ENCODE measurements around the gene KCNE1. TPM values are rescaled to one million over a fixed set of nuclear protein-coding genes. Genes with fewer than 3 reads are reported as not detected.

KCNE1 gene
- under 0.01 TPM in 1 of 2 replicates, not detected in the other for total RNA-seq

DNA sequence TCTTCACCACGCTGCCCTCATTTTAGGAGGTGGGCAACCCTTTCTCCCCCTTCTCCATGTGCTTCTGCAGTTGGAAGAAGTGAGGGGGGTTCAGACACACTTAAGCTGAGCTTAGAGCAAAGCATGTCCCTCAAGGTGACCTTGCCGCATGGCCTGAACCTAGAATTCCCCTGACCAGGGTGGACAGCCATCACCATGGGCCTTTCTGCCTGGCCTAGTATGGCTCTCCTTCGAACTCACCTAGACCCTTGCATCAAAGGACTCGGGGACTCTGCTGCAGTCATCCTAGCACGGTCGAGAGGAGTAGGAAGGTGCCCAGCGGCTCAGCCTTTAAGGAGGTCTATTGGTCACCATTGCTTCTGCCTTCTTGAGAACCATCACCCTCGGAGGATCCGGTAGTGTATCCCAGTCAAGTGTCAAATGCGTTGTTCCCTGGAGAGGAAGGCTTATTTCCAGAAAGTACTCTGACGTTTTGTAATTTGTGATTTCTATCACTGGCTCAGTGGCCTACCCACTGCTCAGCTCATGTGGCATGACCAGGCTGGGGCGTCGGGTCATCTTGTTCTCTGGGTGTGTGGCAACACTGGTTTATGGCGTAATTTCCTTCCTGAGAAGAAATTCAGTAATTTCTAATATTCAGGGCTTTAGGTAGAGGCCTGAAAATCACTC is at the start of gene KCNE1:
TSS of gene KCNE1 (minus strand) at position 424 of the 669 bp plus-strand sequence. CDS start 62,576 bp downstream, outside the sequence.

DNA sequence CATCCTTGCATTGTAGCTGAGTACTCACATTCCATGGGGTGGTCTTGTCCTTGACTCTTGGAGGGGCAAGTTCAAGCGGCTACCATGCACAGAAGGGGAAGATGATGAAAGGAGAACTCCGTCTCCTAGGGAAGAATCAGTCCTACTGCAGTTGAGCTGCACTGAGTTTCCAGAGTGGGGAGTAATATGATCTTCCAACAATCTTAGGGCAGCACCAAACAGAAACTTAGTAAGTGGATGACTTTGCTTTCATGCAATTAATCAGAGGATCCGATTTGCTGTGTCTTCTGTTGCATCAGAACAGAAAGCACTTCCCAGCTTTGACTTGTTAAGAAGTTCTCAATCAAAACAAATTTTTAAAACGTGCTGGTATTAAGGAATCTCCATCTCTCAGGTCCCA is 88.2 kb downstream of the KCNE1 start, which contains the start of gene SMIM34:
TSS of gene SMIM34 (minus strand) at position 147 of the 400 bp plus-strand sequence. CDS start at position 35, 112 bp downstream.

Small RNA genes within 50 kb of the gene (small RNA-seq; reads per million reads assigned to genes)
- not detected for gene RF00614

Other genes starting within 250 kb of the KCNE1 start
- not detected in 2 replicates for gene KCNE2, start 148.2 kb downstream of the KCNE1 start, total RNA-seq
- 2.8 and 3.1 TPM in 2 replicates for gene SMIM11, start 136.7 kb downstream of the KCNE1 start, total RNA-seq
- not detected in 2 replicates for gene SMIM34, start 88.3 kb downstream of the KCNE1 start, total RNA-seq
- 6.7 and 16.5 TPM in 2 replicates for gene RCAN1, start 102.9 kb upstream of the KCNE1 start, total RNA-seq
- gene CLIC6, start 156.8 kb upstream of the KCNE1 start, total RNA-seq, result under 0.01 TPM in 1 of 2 replicates, not detected in the other

Measured in placental epithelial cell (primary cell).